Upper lobe of left lung (tissue), 4 donors: ENCODE measurements around the gene HAVCR2.

ENCODE experiments used
- POLR2AphosphoS5 ChIP-seq, 2 donors: sonication (generic); formaldehyde crosslinking; IDR thresholded peaks; one replicate each; pipeline ENCODE4 v1.5.1; 2017; ENCODE audit warnings: antibody characterized with exemption in 2 of 2
- TF ChIP-seq, protein P1 (sequence below), 6 experiments: fragments of 450-650 bp in 4 of 6; fragments of 200-600 bp in 2 of 6; sonication (generic) in 2 of 6; IDR thresholded peaks; one replicate each; pipeline ENCODE4 v1.5.1; 2016 to 2019; ENCODE audit warnings: antibody characterized with exemption in 6 of 6

DNA sequence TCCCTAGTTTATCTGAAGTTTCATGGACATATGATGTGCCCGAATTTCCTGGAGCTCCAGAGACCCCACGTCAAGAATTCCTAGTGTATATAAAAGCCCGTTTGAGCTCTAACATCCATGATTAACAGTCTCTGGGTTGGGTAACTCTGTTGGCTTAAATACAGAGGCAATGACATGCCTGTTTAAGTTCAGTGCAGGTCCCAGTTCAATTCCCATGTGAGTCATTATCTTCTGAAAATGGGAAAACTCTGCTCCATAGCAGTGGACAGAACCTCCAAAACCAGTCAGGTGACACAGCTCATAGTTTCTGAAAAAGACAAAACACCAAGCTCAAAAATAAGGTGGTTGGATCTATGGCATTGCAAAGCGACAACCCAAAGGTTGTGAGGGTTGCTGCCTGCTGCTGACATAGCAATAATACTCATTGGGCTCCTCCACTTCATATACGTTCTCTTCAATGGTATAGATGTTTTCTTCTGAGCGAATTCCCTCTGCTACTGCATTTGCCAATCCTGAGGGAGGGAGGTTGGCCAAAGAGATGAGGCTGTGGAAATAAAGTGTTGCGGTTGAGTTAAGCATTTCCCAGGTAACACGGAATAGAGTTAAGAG lies 22.0 kb downstream of the HAVCR2 start:
- TF ChIP-seq, protein P1, sequence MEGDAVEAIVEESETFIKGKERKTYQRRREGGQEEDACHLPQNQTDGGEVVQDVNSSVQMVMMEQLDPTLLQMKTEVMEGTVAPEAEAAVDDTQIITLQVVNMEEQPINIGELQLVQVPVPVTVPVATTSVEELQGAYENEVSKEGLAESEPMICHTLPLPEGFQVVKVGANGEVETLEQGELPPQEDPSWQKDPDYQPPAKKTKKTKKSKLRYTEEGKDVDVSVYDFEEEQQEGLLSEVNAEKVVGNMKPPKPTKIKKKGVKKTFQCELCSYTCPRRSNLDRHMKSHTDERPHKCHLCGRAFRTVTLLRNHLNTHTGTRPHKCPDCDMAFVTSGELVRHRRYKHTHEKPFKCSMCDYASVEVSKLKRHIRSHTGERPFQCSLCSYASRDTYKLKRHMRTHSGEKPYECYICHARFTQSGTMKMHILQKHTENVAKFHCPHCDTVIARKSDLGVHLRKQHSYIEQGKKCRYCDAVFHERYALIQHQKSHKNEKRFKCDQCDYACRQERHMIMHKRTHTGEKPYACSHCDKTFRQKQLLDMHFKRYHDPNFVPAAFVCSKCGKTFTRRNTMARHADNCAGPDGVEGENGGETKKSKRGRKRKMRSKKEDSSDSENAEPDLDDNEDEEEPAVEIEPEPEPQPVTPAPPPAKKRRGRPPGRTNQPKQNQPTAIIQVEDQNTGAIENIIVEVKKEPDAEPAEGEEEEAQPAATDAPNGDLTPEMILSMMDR (IDR thresholded peaks at IDR 0.05), result no peak
- TF ChIP-seq POLR2AphosphoS5 (IDR thresholded peaks at IDR 0.05), result no peak
